Trophoblast cell (in vitro differentiated cells and primary cell): ENCODE measurements around the gene ADD1.

Experiments
- DNase-seq, 2 donors: peaks; one replicate each; pipeline ENCODE4 v3.0.0-alpha.2; 2016
- H2AFZ ChIP-seq: 2 replicates; pipeline ENCODE4 v1.6.1; 2013; ENCODE audit warnings: low read length, moderate library complexity, mild to moderate bottlenecking; ENCODE audit not compliant: insufficient read depth, poor library complexity
- H2AK5ac ChIP-seq: 2 replicates; pipeline ENCODE4 v1.6.1; 2013; ENCODE audit warnings: mild to moderate bottlenecking, low read length
- H2BK120ac ChIP-seq: 2 replicates; pipeline ENCODE4 v1.6.1; 2013; ENCODE audit warnings: low read length, mild to moderate bottlenecking, moderate library complexity; ENCODE audit not compliant: insufficient read depth, poor library complexity
- H2BK12ac ChIP-seq: 2 replicates; pipeline ENCODE4 v1.6.1; 2013; ENCODE audit warnings: mild to moderate bottlenecking, low read length, moderate library complexity
- H2BK5ac ChIP-seq: 2 replicates; pipeline ENCODE4 v1.6.1; 2013; ENCODE audit warnings: low read length, low read depth, moderate library complexity, mild to moderate bottlenecking; ENCODE audit not compliant: poor library complexity
- H3K14ac ChIP-seq: 2 replicates; pipeline ENCODE4 v1.6.1; 2013; ENCODE audit warnings: mild to moderate bottlenecking, low read length
- H3K18ac ChIP-seq: 2 replicates; pipeline ENCODE4 v1.6.1; 2013; ENCODE audit warnings: mild to moderate bottlenecking, low read length
- H3K23ac ChIP-seq: 2 replicates; pipeline ENCODE4 v1.6.1; 2013; ENCODE audit warnings: low read length
- H3K27ac ChIP-seq: 2 replicates; pipeline ENCODE4 v1.5.1; 2013; ENCODE audit warnings: low read depth, mild to moderate bottlenecking, inconsistent platforms, low read length, moderate library complexity
- H3K27me3 ChIP-seq: 2 replicates; pipeline ENCODE4 v1.6.1; 2013; ENCODE audit warnings: inconsistent platforms, mild to moderate bottlenecking, low read length, moderate library complexity; ENCODE audit not compliant: insufficient read depth
- H3K36me3 ChIP-seq, 2 experiments: 1 replicate in 1 of 2; 2 replicates in 1 of 2; pipeline ENCODE4 v1.6.1; 2013; ENCODE audit warnings: low read length in 2 of 2, mild to moderate bottlenecking in 2 of 2, moderate library complexity in 1 of 2; ENCODE audit not compliant: insufficient read depth in 2 of 2, control insufficient read depth in 1 of 2
- H3K4ac ChIP-seq: 2 replicates; pipeline ENCODE4 v1.6.1; 2013; ENCODE audit warnings: low read depth, mild to moderate bottlenecking, low read length, moderate library complexity
- H3K4me1 ChIP-seq, 2 experiments: 1 replicate in 1 of 2; 2 replicates in 1 of 2; pipeline ENCODE4 v1.6.1; 2013; ENCODE audit warnings: low read length in 2 of 2, mild to moderate bottlenecking in 2 of 2, moderate library complexity in 1 of 2; ENCODE audit not compliant: insufficient read depth in 2 of 2, control insufficient read depth in 1 of 2
- H3K4me2 ChIP-seq: 2 replicates; pipeline ENCODE4 v1.6.1; 2013; ENCODE audit warnings: inconsistent platforms, mild to moderate bottlenecking, low read length, moderate library complexity
- H3K4me3 ChIP-seq: 2 replicates; pipeline ENCODE4 v1.5.1; 2013; ENCODE audit warnings: mild to moderate bottlenecking, low read depth, low read length, inconsistent platforms
- H3K79me1 ChIP-seq: one replicate; pipeline ENCODE4 v1.6.1; 2013; ENCODE audit warnings: low read length
- H3K79me2 ChIP-seq: 2 replicates; pipeline ENCODE4 v1.6.1; 2013; ENCODE audit warnings: low read length, mild to moderate bottlenecking; ENCODE audit not compliant: control insufficient read depth, insufficient read depth, poor library complexity
- H3K9ac ChIP-seq: 2 replicates; pipeline ENCODE4 v1.6.1; 2013; ENCODE audit warnings: mild to moderate bottlenecking, low read length
- H3K9me3 ChIP-seq: 2 replicates; pipeline ENCODE4 v1.6.1; 2013; ENCODE audit warnings: low read depth, mild to moderate bottlenecking, control low read depth, inconsistent platforms, low read length; ENCODE audit not compliant: insufficient read depth
- H4K12ac ChIP-seq: 2 replicates; pipeline ENCODE4 v1.6.1; 2013; ENCODE audit warnings: low read depth, mild to moderate bottlenecking, low read length, moderate library complexity
- H4K8ac ChIP-seq: 2 replicates; pipeline ENCODE4 v1.6.1; 2013; ENCODE audit warnings: low read depth, mild to moderate bottlenecking, low read length, moderate library complexity
- H4K91ac ChIP-seq: one replicate; pipeline ENCODE4 v1.6.1; 2013; ENCODE audit warnings: low read depth, mild to moderate bottlenecking, low read length, moderate library complexity
- WGBS: extraction: QIAGEN DNeasy Blood & Tissue Kit; methylation state at CpG from one replicate; pipeline ENCODE4 v1.1.7; 2013; ENCODE audit warnings: missing lambda C conversion rate; ENCODE audit not compliant: insufficient read length, insufficient coverage; ENCODE audit errors: extremely low coverage; 5-methylcytosine and 5-hydroxymethylcytosine counted together

ADD1 gene

DNA sequence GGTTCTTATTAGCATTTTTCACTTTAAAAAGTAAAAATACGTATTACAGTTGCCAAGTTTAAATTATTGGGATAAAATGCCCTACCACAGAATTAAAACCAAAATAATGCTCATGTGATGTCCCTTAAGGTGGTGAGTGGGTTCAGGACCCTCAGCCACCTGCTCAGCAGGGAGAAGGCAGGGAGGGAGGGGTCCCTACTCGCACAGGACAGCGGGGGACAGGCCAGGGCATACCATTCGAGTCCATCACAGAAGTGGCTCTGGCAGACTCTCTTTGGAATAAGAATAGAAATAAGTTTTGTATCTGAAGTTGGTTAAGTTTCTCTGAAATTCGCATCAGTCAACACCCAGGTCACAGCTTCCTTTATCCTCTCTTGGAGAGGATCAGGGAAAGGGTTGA is 81.9 kb downstream of the ADD1 start:
- no peak for DNase-seq
- no peak overlapping the region for H4K91ac ChIP-seq
- H2BK120ac ChIP-seq = no peak overlapping the region
- no peak overlapping the region for H3K23ac ChIP-seq
- H3K9me3 ChIP-seq = peaks cover 3% of the 10 kb centered on the region
- H4K12ac ChIP-seq = no peak overlapping the region
- no peak overlapping the region for H3K4ac ChIP-seq
- no peaks in the 10 kb centered on the region for H3K27me3 ChIP-seq
- no peak overlapping the region for H3K9ac ChIP-seq
- peaks cover 60 to 62% of the 10 kb centered on the region in 2 experiments for H3K36me3 ChIP-seq
- no peak overlapping the region for H2AK5ac ChIP-seq
- H2AFZ ChIP-seq = no peak overlapping the region
- no peaks in the 10 kb centered on the region for H3K79me1 ChIP-seq
- no peak overlapping the region for H3K18ac ChIP-seq
- peaks cover 5 to 14% of the 10 kb centered on the region in 2 experiments for H3K4me1 ChIP-seq
- no peak overlapping the region for H2BK12ac ChIP-seq
- H3K4me2 ChIP-seq = no peak overlapping the region
- H3K4me3 ChIP-seq = no peak overlapping the region
- no peaks in the 10 kb centered on the region for H3K79me2 ChIP-seq
- H4K8ac ChIP-seq = no peak overlapping the region
- no peak overlapping the region for H2BK5ac ChIP-seq
- H3K27ac ChIP-seq = no peak overlapping the region
- WGBS = no CpG with 5 or more reads among the region's 5 CpGs
- no peak overlapping the region for H3K14ac ChIP-seq

DNA sequence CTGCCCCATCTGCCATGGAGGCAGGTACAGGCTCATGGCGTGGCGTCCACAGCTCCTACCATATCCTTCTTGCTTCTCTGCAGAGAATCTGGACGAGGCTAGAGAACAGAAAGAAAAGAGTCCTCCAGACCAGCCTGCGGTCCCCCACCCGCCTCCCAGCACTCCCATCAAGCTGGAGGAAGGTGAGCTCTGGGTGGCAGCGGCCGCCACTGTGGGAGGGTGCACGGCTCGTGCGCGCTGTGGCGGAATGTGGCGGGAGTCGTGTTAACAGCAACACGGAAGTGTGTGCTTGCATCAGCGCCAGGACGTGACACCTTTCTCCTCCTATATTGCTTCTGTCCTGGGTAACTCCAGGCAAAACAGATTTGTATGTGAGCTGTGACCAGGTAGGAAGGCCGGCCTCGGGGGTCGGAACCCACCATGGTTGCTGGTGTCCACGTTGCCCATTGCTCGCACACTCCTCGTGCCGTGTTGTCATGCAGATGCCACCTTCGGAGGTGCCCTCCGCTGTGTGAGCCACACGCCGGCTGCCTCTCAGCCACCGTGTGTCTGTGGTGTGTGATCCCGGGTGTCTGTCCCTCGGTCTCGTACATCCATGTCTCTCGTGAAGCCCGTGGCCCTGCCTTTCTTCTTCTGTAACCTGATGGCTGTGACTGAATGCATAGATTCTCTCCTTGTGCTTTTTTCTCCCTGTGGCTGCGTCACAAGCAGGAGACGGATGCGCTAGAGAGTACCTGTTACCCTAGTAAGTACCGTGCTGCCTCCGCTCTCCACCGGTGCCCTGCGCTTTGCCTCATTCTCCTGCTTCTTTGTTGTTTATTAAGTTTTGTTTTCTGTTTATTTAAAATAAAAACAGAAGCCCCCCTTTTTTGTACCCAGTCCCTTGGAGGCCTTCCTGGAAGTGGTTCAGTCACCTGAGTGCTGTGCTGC is 82.6 kb downstream of the ADD1 start:
- no peak overlapping the region for H4K91ac ChIP-seq
- no peak overlapping the region for H2AK5ac ChIP-seq
- H3K4me3 ChIP-seq = no peak overlapping the region
- no peaks in the 10 kb centered on the region for H3K27me3 ChIP-seq
- no peak overlapping the region for H3K27ac ChIP-seq
- WGBS = no CpG with 5 or more reads among the region's 41 CpGs
- DNase-seq = no peak
- H3K79me1 ChIP-seq = no peaks in the 10 kb centered on the region
- H3K4ac ChIP-seq = no peak overlapping the region
- no peak overlapping the region for H2BK120ac ChIP-seq
- peaks cover 3% of the 10 kb centered on the region for H3K9me3 ChIP-seq
- no peak overlapping the region for H2AFZ ChIP-seq
- H3K4me2 ChIP-seq = no peak overlapping the region
- no peaks in the 10 kb centered on the region for H3K79me2 ChIP-seq
- H3K4me1 ChIP-seq = peaks cover 5 to 14% of the 10 kb centered on the region in 2 experiments
- no peak overlapping the region for H4K8ac ChIP-seq
- peaks cover 67 to 69% of the 10 kb centered on the region in 2 experiments for H3K36me3 ChIP-seq
- no peak overlapping the region for H2BK12ac ChIP-seq
- no peak overlapping the region for H2BK5ac ChIP-seq
- no peak overlapping the region for H3K14ac ChIP-seq
- H3K18ac ChIP-seq = no peak overlapping the region
- H3K9ac ChIP-seq = no peak overlapping the region
- H3K23ac ChIP-seq = no peak overlapping the region
- H4K12ac ChIP-seq = no peak overlapping the region

DNA sequence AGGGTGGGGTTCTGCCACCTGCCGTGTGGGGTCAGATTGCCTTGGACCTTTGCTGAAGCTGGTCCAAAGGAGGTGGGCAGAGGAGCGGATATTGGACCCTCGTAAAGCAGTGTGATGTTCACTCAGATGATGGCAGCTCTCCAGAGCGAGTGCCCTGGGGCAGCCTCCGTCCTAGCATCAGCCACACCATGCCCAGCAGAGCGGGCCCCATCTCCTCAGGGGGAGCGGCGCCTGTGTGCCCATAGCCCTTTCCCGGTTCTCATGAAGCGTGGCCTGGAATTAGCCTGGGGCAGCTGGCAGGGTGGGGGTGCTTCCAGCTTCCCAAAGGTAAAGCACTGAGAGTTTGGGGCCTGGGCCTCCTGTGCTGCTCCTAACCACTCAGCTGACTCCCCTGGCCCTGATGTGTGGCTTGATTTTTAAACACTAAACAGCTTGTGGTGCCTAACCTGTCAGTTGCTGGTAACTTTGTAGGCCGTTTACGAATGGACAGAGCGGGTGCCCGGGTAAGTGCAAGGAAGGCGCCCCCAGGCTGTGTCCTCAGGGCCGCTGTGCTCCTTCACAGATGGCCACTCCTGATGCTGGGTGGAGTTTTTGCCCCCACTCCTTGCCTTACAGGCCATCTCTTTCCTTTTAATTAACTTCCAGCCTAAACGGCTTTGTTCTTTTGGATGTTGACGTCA is 83.5 kb downstream of the ADD1 start:
- H2BK120ac ChIP-seq = no peak overlapping the region

DNA sequence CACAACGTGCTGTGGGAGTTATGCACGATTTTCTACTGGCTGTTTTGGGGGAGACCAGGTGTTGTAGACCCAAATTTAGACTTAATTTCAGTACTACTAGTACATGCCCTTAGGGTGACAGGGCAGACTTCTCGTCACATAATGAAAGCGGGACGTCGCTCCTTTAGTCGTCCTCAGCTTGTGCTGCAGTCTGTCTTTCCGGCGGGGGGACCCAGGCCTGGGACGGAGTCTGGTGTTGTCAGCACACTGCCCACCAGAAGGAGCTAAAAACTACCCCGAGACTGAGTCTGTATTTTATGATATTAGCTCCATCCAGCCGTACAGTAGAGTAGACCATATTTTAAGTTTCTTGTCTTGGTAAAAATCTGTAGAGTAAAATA is 84.0 kb downstream of the ADD1 start:
- Histone ChIP-seq H3K79me1 (no peaks in the 10 kb centered on the region), H3K36me3 (peaks cover 78 to 83% of the 10 kb centered on the region in 2 experiments), H3K14ac (no peak overlapping the region), H3K4me1 (peaks cover 5 to 11% of the 10 kb centered on the region in 2 experiments), H3K9me3 (peaks cover 3% of the 10 kb centered on the region), H3K79me2 (no peaks in the 10 kb centered on the region), H3K4me3 (no peak overlapping the region), H4K12ac (no peak overlapping the region), H3K18ac (no peak overlapping the region), H3K27ac (no peak overlapping the region), H3K4ac (no peak overlapping the region), H3K4me2 (no peak overlapping the region), H2AK5ac (no peak overlapping the region), H3K9ac (no peak overlapping the region), H2BK12ac (no peak overlapping the region), H2BK5ac (no peak overlapping the region), H4K8ac (no peak overlapping the region), H3K23ac (no peak overlapping the region), H4K91ac (no peak overlapping the region), H2AFZ (no peak overlapping the region), H3K27me3 (no peaks in the 10 kb centered on the region), H2BK120ac (no peak overlapping the region)
- DNase-seq = no peak
- WGBS = no CpG with 5 or more reads among the region's 12 CpGs

More for the DNA sequence above, 83.5 kb downstream of the ADD1 start:
- H3K27ac ChIP-seq = no peak overlapping the region
- DNase-seq = peak in 1 of 2 donors; percentile 48
- no peak overlapping the region for H3K4ac ChIP-seq
- H4K8ac ChIP-seq = no peak overlapping the region
- no peak overlapping the region for H3K4me3 ChIP-seq
- no peak overlapping the region for H3K18ac ChIP-seq
- H2AK5ac ChIP-seq = no peak overlapping the region
- no peaks in the 10 kb centered on the region for H3K79me1 ChIP-seq
- H2BK5ac ChIP-seq = no peak overlapping the region
- H3K4me2 ChIP-seq = no peak overlapping the region
- H2BK12ac ChIP-seq = no peak overlapping the region
- peaks cover 3% of the 10 kb centered on the region for H3K9me3 ChIP-seq
- no peak overlapping the region for H3K9ac ChIP-seq
- H3K14ac ChIP-seq = no peak overlapping the region
- H3K79me2 ChIP-seq = no peaks in the 10 kb centered on the region
- H3K36me3 ChIP-seq = peaks cover 76 to 78% of the 10 kb centered on the region in 2 experiments
- no peak overlapping the region for H2AFZ ChIP-seq
- H3K23ac ChIP-seq = no peak overlapping the region
- no CpG with 5 or more reads among the region's 18 CpGs for WGBS
- H4K12ac ChIP-seq = no peak overlapping the region
- no peak overlapping the region for H4K91ac ChIP-seq
- H3K4me1 ChIP-seq = peaks cover 5 to 14% of the 10 kb centered on the region in 2 experiments
- no peaks in the 10 kb centered on the region for H3K27me3 ChIP-seq
